ENCODE data around the gene CACNA1E. TPM values are rescaled to one million over a fixed set of nuclear protein-coding genes. Genes with fewer than 3 reads are reported as not detected.

CACNA1E gene
- not detected in 2 replicates for total RNA-seq

- no peak for DNase-seq
Measured at GRCh38 chr1:181483285-181484195, at the start of gene CACNA1E. Gene CACNA1E (plus strand): TSS chr1:181483517. CDS start chr1:181483745, 228 bp downstream.

- DNase-seq, result no peak
Measured at GRCh38 chr1:181433931-181434330, 49.4 kb upstream of the CACNA1E start.

- DNase-seq, result no peak
Measured at GRCh38 chr1:181438013-181438412, 45.3 kb upstream of the CACNA1E start.

GRCh38 chr1:181440510-181440909 lies 42.8 kb upstream of the CACNA1E start:
- DNase-seq, result no peak

- DNase-seq, result no peak
Measured at GRCh38 chr1:181442181-181442525, 41.2 kb upstream of the CACNA1E start.

GRCh38 chr1:181443231-181443853 lies 40.0 kb upstream of the CACNA1E start:
- DNase-seq, result no peak

- DNase-seq, result no peak
Measured at GRCh38 chr1:181445436-181445835, 37.9 kb upstream of the CACNA1E start.

- no peak for DNase-seq
Measured at GRCh38 chr1:181448461-181448860, 34.9 kb upstream of the CACNA1E start.

GRCh38 chr1:181451661-181452230 lies 31.6 kb upstream of the CACNA1E start:
- no peak for DNase-seq

- no peak for DNase-seq
Measured at GRCh38 chr1:181452746-181453145, 30.6 kb upstream of the CACNA1E start.

- no peak for DNase-seq
Measured at GRCh38 chr1:181453541-181454201, 29.6 kb upstream of the CACNA1E start.

- no peak for DNase-seq
Measured at GRCh38 chr1:181456551-181456950, 26.8 kb upstream of the CACNA1E start.

- DNase-seq, result no peak
Measured at GRCh38 chr1:181458419-181458818, 24.9 kb upstream of the CACNA1E start.

GRCh38 chr1:181459067-181459466 lies 24.2 kb upstream of the CACNA1E start:
- no peak for DNase-seq

- no peak for DNase-seq
Measured at GRCh38 chr1:181469829-181470228, 13.5 kb upstream of the CACNA1E start.

GRCh38 chr1:181475580-181475979 lies 7.7 kb upstream of the CACNA1E start:
- no peak for DNase-seq

GRCh38 chr1:181476581-181476980 lies 6.7 kb upstream of the CACNA1E start:
- DNase-seq, result no peak

- no peak for DNase-seq
Measured at GRCh38 chr1:181478306-181478705, 5.0 kb upstream of the CACNA1E start.

- DNase-seq, result peak; percentile 82
Measured at GRCh38 chr1:181479137-181479745, 4.1 kb upstream of the CACNA1E start.

GRCh38 chr1:181482001-181482430 lies 1.3 kb upstream of the CACNA1E start:
- DNase-seq, result no peak

GRCh38 chr1:181482521-181483284 lies 614 bp upstream of the CACNA1E start:
- peak; percentile 11 for DNase-seq

- DNase-seq, result no peak
Measured at GRCh38 chr1:181484821-181485220, 1.5 kb downstream of the CACNA1E start.

Measured in dermis blood vessel endothelial cell (primary cell).